ENCODE results near the gene HSCB.
A peak's percentile ranks its signal among the peaks of the same experiment; 100 is the strongest.
"Not testable (repeated sequence)": the region's sequence is repeated elsewhere in the genome, so short reads cannot be mapped to it uniquely, and the experiment has no call there.

HSCB gene

GRCh38 chr22:28792491-28793383 lies 50.9 kb downstream of the HSCB start:
- no peak for DNase-seq

- no peak for DNase-seq
Observed at GRCh38 chr22:28793976-28794584, 52.2 kb downstream of the HSCB start.

DNA sequence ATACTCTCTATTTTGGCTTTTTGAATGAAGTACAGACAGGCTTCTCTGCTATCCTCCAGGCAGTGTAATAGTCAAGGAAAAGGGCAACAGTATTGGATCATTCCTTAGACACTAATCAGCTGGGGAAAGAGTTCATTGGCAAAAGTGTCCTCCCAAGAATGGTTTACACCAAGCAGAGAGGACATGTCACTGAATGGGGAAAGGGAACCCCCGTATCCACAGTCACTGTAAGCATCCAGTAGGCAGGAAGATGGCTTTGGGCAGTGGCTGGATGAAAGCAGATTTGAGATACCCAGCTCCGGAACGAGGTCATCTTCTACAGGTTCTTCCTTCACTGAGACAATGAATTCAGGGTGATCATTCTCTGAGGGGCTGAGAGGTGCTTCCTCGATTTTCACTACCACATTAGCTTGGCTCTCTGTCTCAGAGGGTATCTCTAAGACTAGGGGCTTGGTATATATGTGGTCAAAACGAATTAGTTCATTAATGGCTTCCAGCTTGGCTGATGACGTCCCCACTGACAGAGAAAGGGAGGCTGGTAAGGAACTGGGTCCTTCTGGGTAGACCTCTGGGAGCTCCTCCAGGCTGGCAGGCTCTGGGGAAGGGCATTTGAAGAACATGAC lies 53.3 kb downstream of the HSCB start:
- DNase-seq = no peak

GRCh38 chr22:28795932-28796856 lies 54.4 kb downstream of the HSCB start:
- no peak for DNase-seq

DNA sequence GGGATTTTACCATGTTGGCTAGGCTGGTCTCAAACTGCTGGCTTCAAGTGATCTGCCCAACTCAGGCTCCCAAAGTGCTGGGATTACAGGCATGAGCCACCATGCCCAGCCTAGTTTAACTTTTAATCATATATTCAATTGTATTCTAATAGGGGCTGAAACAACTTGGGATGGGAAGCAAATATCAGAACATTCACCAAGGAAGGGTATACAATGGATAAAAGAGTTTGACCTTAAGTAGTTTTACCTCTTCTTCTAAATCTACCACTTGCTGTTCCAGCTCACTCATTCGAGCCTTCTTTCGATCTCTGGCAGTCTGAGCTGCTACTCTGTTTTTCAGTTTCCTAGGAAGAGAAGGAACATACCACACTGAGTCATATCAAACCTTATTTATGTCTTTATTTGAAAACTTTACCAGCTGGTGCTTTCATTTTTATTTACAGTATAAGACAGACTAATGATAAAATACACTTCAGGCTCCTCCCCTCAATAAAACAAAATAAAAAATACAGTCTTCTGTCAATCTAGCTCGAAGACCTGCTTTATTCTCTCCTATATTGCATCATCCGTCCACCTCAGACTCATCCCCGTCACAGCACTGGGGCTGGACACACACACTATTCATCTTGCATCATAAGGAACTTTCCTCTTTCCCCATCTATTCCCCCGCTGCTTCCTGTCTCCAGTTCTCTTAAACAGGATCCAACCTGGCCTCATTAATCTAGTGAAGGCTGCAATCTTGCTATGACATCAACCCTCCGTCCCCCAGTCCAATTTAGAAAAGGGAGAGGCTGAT lies 57.2 kb downstream of the HSCB start:
- no peak for DNase-seq

- peak in 2 of 4 experiments; percentile 25 to 42 for DNase-seq
Observed at GRCh38 chr22:28799606-28800307, 57.9 kb downstream of the HSCB start.

DNA sequence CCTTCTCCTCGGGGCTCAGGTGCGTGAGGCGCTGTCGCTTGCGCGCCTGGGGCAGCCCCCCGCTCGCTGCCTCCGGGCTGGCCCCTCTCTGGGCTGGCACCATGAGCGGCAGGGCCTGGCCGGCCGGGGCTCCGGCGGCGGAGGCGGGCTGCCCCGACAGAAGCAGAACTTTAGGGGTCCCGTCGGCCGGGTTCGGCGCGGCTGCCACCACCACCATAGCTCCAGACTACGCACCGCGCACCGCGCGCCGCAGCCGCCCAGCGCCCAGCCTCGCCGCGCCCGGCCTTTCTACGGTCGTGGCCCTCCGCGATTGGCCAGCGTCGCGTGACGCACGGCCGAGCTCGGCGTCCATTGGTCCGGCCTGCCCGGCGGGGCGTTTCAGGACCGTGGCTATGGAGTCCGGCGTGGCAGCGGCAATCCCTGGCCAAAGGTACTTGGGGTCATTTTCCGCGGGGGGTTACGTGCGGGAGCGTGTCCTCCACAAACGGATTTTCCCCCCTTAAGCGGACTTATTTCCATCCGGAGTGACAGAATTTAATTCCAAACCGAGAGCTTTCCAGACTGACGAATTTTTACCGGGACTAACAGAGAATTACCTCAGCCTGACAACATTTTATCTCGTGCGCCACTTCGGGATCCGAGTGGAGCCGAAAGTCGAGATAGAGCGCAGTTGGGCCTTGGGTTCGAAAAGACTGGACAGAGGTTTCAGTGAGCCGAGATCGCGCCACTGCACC lies 58.6 kb downstream of the HSCB start, which contains the start of gene XBP1:
XBP1 (minus strand) TSS at position 262 of the 734 bp plus-strand sequence.
- DNase-seq = peak; percentile 74 to 82 (median 79)

GRCh38 chr22:28801845-28802594 lies 60.2 kb downstream of the HSCB start:
- DNase-seq = no peak

DNA sequence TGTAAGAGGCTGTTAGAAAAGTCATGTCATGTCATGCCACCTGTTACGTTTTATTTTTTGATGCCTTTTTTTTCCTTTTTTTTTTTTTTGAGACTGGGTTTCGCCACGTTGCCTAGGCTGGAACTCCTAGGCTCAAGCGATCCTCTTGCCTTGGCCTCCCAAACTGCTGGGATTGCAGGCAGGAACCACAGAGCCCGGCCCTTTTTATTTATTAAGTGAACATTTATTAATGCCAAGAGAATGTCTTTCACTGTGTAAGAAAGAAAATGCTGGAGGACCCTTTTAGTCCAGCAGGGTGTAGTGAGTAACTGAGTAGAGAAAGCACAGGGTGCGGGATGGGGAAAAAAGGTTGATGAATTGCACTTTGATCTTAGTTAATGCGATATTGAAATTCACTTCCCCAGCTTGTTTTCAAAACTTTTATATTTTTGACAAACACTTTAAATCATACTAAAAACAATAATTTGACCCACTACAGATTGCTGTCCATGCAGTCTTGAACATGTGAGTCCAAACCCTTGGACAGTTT lies 60.8 kb downstream of the HSCB start:
- DNase-seq = no peak

DNA sequence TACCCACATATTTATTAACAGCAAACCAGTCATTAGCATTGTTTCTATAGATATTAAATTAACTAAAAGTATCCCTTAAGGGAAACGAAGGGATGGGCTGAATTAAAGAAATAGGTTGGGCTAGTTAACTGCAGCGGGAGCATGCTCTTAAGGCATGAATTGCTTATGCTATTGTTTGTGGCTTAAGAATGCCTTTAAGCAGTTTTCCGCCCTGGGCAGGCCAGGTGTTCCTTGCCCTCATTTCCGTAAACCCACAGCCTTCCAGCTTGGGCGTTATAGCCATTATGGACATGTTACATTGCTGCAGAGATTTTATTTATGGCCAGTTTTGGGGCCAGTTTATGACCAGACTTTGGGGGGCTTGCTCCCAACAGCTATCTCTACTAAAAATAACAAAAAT lies 63.6 kb downstream of the HSCB start:
- DNase-seq = not testable (repeated sequence)

Data from activated naive CD4-positive, alpha-beta T cell (primary cell).